Activated CD8-positive, alpha-beta T cell treated with anti-CD3 and anti-CD28 coated beads for 36 hours (primary cell): ENCODE measurements around the gene XPO4. TPM values are rescaled to one million over a fixed set of nuclear protein-coding genes. Genes with fewer than 3 reads are reported as not detected.
A peak's percentile ranks its signal among the peaks of the same experiment; 100 is the strongest.

ENCODE experiments used
- ATAC-seq: fragments of 200-7000 bp; cut with Tn5 transposase; one replicate; pipeline ENCODE4 v1.10.0; 2021; ENCODE audit warnings: mild to moderate bottlenecking, moderate library complexity
- CTCF ChIA-PET: fragments of 350-600 bp; sonication (Branson Sonifier 250); formaldehyde crosslinking; loops from one replicate; lab custom pipeline; 2021; ENCODE audit warnings: antibody characterized with exemption; lab: Charles Lee
- POLR2A ChIA-PET: fragments of 350-600 bp; sonication (Branson Sonifier 250); formaldehyde crosslinking; loops from one replicate; lab custom pipeline; 2021; ENCODE audit warnings: antibody characterized with exemption; lab: Charles Lee
- DNase-seq: peaks from one replicate; pipeline ENCODE4 v3.0.0-alpha.2; 2020
- H3K27ac Mint-ChIP-seq: one replicate; pipeline ENCODE4 v1.8.0; 2021; ENCODE audit warnings: mild to moderate bottlenecking, mixed read lengths
- H3K27me3 Mint-ChIP-seq: one replicate; pipeline ENCODE4 v1.8.0; 2021; ENCODE audit warnings: mixed read lengths
- H3K36me3 Mint-ChIP-seq: one replicate; pipeline ENCODE4 v1.8.0; 2021; ENCODE audit warnings: low read depth, mixed read lengths
- H3K4me1 Mint-ChIP-seq: one replicate; pipeline ENCODE4 v1.8.0; 2021; ENCODE audit warnings: low read depth, mixed read lengths
- H3K4me3 Mint-ChIP-seq: one replicate; pipeline ENCODE4 v1.8.0; 2021; ENCODE audit warnings: mild to moderate bottlenecking, moderate library complexity, mixed read lengths
- H3K9me3 Mint-ChIP-seq: one replicate; pipeline ENCODE4 v1.8.0; 2021; ENCODE audit warnings: mixed read lengths
- intact Hi-C: fragments of 100-400 bp; cut with micrococcal nuclease; formaldehyde crosslinking; loops from one replicate; pipeline ENCODE4 v1.10.0; 2022
- total RNA-seq, 2 experiments: library from RNA; stranded (reverse); gene quantifications; one replicate each; pipeline ENCODE4 v1.2.3, GENCODE V29; 2021
- TF ChIP-seq, protein P1 (sequence below): fragments of 200-600 bp; IDR thresholded peaks from one replicate; pipeline ENCODE4 v1.8.0; 2022; ENCODE audit warnings: antibody characterized with exemption, mild to moderate bottlenecking

XPO4 gene
- total RNA-seq, 2 experiments from 2014 or later: 26.6 to 28.0 TPM

DNA sequence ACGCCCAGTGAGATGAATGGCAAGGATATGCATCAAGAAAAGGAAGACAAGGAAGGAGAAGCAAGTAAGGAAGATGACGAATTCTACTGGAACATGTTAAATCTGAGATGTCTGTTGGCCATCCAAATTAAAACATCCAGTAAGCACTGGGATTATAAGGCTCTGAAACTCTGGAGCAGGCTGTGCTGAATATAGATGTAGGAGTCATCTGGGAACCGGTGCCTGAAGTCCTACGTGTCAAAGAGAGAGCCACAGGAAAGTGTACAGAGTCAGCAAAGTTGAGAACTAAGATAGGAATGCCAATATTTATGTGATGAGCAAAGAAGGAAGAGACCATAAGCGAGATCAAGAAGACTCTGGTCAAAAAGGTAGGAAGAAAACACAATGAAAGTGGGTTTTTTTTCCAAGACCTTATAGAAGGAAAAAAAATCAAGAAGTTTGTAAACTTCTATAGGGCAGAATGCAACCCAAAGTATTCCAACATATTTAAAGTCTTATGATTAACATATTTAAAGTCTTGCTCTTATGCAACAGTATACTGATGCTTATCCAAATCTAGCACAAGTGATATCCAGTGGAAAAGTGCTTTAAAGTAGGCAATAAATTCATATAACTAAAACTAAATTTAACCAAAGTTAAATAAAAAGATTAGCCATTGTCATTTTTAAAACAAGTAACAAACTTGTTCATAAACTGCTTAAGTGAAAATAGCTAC, 77.6 kb downstream of the XPO4 start:
- intact Hi-C loops: loop anchor here (5.0 kb wide), 1 partner anchor 113 kb away; no protein-coding TSS in a partner anchor
- ATAC-seq (no peak), DNase-seq (no peak)
- Mint-ChIP-seq H3K4me1 (peaks cover 14% of the 10 kb centered on the region), H3K4me3 (no peak overlapping the region), H3K27me3 (no peaks in the 10 kb centered on the region), H3K9me3 (no peaks in the 10 kb centered on the region), H3K36me3 (peaks cover 8% of the 10 kb centered on the region), H3K27ac (no peak overlapping the region)
- TF ChIP-seq, protein P1, sequence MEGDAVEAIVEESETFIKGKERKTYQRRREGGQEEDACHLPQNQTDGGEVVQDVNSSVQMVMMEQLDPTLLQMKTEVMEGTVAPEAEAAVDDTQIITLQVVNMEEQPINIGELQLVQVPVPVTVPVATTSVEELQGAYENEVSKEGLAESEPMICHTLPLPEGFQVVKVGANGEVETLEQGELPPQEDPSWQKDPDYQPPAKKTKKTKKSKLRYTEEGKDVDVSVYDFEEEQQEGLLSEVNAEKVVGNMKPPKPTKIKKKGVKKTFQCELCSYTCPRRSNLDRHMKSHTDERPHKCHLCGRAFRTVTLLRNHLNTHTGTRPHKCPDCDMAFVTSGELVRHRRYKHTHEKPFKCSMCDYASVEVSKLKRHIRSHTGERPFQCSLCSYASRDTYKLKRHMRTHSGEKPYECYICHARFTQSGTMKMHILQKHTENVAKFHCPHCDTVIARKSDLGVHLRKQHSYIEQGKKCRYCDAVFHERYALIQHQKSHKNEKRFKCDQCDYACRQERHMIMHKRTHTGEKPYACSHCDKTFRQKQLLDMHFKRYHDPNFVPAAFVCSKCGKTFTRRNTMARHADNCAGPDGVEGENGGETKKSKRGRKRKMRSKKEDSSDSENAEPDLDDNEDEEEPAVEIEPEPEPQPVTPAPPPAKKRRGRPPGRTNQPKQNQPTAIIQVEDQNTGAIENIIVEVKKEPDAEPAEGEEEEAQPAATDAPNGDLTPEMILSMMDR: no peak
- POLR2A ChIA-PET: no interaction called here
- CTCF ChIA-PET: no interaction called here

- no peak overlapping the region for H3K4me3 Mint-ChIP-seq
- ATAC-seq: no peak
- H3K9me3 Mint-ChIP-seq: no peaks in the 10 kb centered on the region
- ChIA-PET POLR2A (no interaction called here), CTCF (no interaction called here)
- TF ChIP-seq, protein P1: no peak
- no peaks in the 10 kb centered on the region for H3K27me3 Mint-ChIP-seq
- no peak overlapping the region for H3K27ac Mint-ChIP-seq
- H3K4me1 Mint-ChIP-seq: peaks cover 7% of the 10 kb centered on the region
- DNase-seq: no peak
- peaks cover 15% of the 10 kb centered on the region for H3K36me3 Mint-ChIP-seq
- intact Hi-C loops: no loop called here
These were observed 79.5 kb downstream of the XPO4 start for GRCh38 chr13:20823071-20823470.

GRCh38 chr13:20822406-20822805, 80.1 kb downstream of the XPO4 start:
- no peak for ATAC-seq
- intact Hi-C loops: no loop called here
- H3K4me3 Mint-ChIP-seq: no peak overlapping the region
- POLR2A ChIA-PET: no interaction called here
- H3K9me3 Mint-ChIP-seq: no peaks in the 10 kb centered on the region
- TF ChIP-seq, protein P1: no peak
- no peaks in the 10 kb centered on the region for H3K27me3 Mint-ChIP-seq
- peaks cover 7% of the 10 kb centered on the region for H3K4me1 Mint-ChIP-seq
- DNase-seq: no peak
- H3K36me3 Mint-ChIP-seq: peaks cover 17% of the 10 kb centered on the region
- H3K27ac Mint-ChIP-seq: no peak overlapping the region
- CTCF ChIA-PET: interaction anchor here (0.8 to 1.1 kb wide), 3 partner anchors 16 to 326 kb away, joined by 3 to 4 read pairs (median 4); no protein-coding TSS in a partner anchor

DNA sequence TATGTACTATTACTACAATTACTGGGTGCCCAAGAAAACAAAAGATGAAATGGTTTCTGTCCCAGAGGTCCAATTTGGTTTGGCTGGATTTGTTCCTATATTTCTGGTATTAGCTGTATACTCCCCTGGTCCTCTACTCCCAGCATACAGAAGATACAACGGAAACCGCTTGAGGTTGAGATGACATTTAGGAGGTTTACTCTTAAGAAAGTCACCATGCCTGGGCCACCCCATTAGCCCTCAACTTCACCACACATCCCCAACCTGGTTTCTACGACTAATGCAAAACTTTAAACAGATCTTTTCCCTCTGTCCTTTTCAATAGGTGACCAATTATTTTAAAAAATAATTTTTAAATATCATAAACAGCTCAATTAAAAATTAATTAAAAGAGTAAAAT, 82.8 kb downstream of the XPO4 start:
- CTCF ChIA-PET: interaction anchor here (1.2 to 3.2 kb wide), 3 partner anchors 9 to 622 kb away, joined by 3 to 15 read pairs (median 3); no protein-coding TSS in a partner anchor
- no peak overlapping the region for H3K4me3 Mint-ChIP-seq
- peaks cover 7% of the 10 kb centered on the region for H3K4me1 Mint-ChIP-seq
- DNase-seq (peak; percentile 7), ATAC-seq (no peak)
- H3K36me3 Mint-ChIP-seq: peaks cover 18% of the 10 kb centered on the region
- TF ChIP-seq, protein P1: no peak
- POLR2A ChIA-PET: interaction anchor here (0.6 kb wide), 1 partner anchor 294 kb away, joined by 3 read pairs; the partner anchor contains the start of gene CRYL1
- no peak overlapping the region for H3K27ac Mint-ChIP-seq
- no peaks in the 10 kb centered on the region for H3K27me3 Mint-ChIP-seq
- intact Hi-C loops: no loop called here
- no peaks in the 10 kb centered on the region for H3K9me3 Mint-ChIP-seq

GRCh38 chr13:20815464-20815863, 87.1 kb downstream of the XPO4 start:
- ChIA-PET CTCF (interaction anchor here (1.4 to 2.7 kb wide), 2 partner anchors 13 to 321 kb away, joined by 4 to 25 read pairs; no protein-coding TSS in a partner anchor), POLR2A (no interaction called here)
- intact Hi-C loops: no loop called here

More at GRCh38 chr13:20815464-20815863, 87.1 kb downstream of the XPO4 start:
- TF ChIP-seq, protein P1: no peak
- Mint-ChIP-seq H3K4me3 (no peak overlapping the region), H3K4me1 (peaks cover 8% of the 10 kb centered on the region), H3K36me3 (peaks cover 30% of the 10 kb centered on the region), H3K27me3 (no peaks in the 10 kb centered on the region), H3K27ac (no peak overlapping the region), H3K9me3 (no peaks in the 10 kb centered on the region)
- DNase-seq: no peak
- ATAC-seq: no peak
